ENCODE results near the gene FSTL4.

GRCh38 chr5:133385346-133385745 is 227.0 kb downstream of the FSTL4 start:
- TF ChIP-seq CTCF (IDR thresholded peaks at IDR 0.05), result no peak
- TF ChIP-seq POLR2A (IDR thresholded peaks at IDR 0.05), result no peak
